Choroid plexus epithelial cell (primary cell): ENCODE results near the gene SFTA2.

Experiments used
- DNase-seq: peaks from one replicate; pipeline ENCODE4 v3.0.0-alpha.2; 2010; ENCODE audit warnings: low read depth
- H3K4me3 ChIP-seq: 2 replicates; pipeline ENCODE4 v1.5.1; 2011; ENCODE audit warnings: low read depth, mild to moderate bottlenecking, control low read depth, low read length, moderate library complexity
- CTCF ChIP-seq: conservative IDR thresholded peaks from 2 replicates; pipeline ENCODE4 v1.5.1; 2011; ENCODE audit warnings: low read depth, mild to moderate bottlenecking, control low read depth, inconsistent platforms, low read length, moderate library complexity

SFTA2 gene

GRCh38 chr6:30886897-30887255, 45.1 kb downstream of the SFTA2 start:
- peak overlapping the region; percentile 4 for H3K4me3 ChIP-seq
- DNase-seq: no peak

DNA sequence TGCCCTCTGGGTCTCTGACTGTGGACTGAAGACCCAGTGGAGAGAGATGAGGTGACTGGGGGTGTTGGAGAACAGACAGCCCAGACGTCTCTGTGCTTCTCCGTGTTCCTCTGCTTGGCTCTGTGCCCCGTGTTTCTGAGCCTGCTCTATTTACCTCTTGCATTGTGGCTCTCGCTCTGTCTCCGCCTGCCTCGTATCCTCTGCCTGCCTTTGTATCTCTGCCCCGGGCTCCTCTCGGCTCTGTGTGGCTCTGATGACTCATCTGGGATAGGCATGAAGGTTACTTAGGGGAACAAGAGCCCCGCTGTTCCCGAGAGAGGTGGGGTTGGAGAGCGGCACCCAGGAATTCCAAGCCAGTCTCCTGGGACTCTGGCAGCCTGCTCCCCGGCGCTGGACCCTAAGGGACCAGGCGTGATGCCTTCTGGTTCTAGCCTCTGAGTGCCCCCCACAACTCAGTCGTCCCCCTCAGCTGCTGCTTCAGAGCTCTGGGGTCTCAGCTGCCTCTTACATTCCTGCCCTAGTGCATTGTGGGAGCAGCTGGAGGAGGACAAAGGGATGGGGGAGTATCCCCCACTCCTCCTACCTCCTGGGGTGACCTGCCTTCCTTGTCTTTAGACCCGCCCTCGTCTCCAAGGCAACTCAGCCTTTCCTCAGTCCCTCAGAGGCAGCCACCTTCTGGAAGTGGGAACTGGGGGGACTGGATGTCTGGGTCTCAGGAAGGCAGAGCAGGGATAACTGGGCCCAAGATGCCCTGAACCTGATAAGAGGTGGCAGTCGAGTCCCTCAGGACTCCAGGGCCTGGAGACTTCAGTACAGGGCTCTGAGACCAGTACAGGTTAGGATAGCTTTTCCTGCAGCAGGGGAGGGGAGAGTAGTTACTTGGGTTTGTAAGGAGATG, 45.7 kb downstream of the SFTA2 start:
- peak; percentile 83 for DNase-seq
- no peak for TF ChIP-seq CTCF
- H3K4me3 ChIP-seq: peak overlapping the region; percentile 72

More at GRCh38 chr6:30886897-30887255, 45.1 kb downstream of the SFTA2 start:
- TF ChIP-seq CTCF: no peak

DNA sequence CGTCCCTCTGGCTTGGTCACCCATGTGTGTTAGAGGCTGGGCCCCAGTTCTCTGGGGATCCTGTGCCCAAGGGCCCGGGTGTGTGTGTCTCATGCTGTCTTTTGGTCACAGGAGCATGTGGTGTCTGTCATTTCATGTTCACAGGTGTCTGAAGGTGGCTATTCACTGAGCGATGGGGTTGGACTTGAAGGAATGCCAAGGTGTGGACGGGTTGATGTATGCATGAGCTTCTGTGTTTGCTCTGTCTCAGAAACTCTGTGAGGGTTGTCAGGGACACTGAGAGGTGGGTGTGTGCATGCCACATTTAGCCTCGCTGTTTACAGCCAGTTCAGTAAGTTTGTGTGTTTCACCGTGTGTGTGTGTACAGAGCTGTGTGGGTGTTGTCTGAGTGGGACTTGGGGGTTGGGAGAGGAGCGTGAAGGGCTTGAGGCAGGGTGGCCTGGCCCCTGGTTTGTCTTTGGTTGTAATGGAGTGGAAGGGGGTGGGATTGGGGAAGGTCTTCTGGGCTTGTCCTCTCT, 46.4 kb downstream of the SFTA2 start:
- TF ChIP-seq CTCF: no peak
- DNase-seq: peak; percentile 38
- H3K4me3 ChIP-seq: peak overlapping the region; percentile 72

DNA sequence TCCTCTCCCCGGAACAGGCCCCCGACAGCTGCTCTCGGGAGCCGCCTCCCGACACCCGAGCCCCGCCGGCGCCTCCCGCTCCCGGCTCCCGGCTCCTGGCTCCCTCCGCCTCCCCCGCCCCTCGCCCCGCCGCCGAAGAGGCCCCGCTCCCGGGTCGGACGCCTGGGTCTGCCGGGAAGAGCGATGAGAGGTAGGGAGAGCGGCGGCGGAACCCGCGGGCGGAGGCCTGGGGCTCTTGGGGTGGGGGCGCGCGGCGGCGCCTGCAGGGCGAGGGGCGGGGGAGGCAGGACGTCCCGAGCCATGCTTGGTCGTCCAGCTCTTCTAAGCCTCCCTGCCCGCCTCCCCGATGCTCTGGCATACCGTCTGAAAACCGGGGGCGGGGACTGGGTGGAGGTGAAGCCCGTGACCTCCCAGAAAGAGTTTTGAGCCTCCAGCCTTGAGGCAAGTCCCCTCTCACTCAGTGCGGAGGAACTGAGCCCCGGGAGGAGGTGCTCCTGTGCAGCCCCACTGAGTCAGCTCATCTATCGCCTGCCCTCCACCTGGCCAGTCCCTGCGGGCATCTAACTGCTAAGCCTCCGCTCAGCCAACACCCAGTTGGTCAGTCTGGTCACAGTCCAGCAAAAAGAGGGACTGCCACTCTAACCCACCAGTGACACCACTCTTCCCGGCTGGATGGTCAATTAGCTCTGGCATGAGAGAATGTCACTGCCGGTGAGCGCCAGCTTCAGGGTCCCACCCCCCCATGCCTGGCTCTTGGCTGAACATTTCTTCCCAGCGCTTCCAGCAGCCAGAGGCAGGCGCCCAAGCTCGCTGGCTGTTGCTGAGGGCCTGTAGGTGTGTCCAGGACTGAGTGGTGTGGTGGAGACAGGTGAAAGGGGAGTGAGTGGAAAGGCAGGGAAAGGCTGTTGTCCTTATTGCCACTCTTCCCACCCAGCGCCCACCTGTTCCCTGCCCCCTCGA, 47.2 kb downstream of the SFTA2 start:
- no peak for TF ChIP-seq CTCF
- DNase-seq: peak; percentile 59
- peak overlapping the region; percentile 72 for H3K4me3 ChIP-seq

GRCh38 chr6:30883685-30884520, 48.1 kb downstream of the SFTA2 start, which contains the start of gene DDR1:
Gene DDR1 (plus strand): TSS chr6:30884519. CDS start chr6:30888730, 4,211 bp downstream.
- no peak for TF ChIP-seq CTCF
- H3K4me3 ChIP-seq: peak within 1 kb of the TSS; percentile 72
- DNase-seq: peak; percentile 72
